ENCODE measurements around the gene SLC26A8. TPM values are rescaled to one million over a fixed set of nuclear protein-coding genes. Genes with fewer than 3 reads are reported as not detected.
"Not testable (repeated sequence)": the region's sequence is repeated elsewhere in the genome, so short reads cannot be mapped to it uniquely, and the experiment has no call there.

Gene SLC26A8
- total RNA-seq, 1 donor from 2014 or later = 1.5 TPM

DNA sequence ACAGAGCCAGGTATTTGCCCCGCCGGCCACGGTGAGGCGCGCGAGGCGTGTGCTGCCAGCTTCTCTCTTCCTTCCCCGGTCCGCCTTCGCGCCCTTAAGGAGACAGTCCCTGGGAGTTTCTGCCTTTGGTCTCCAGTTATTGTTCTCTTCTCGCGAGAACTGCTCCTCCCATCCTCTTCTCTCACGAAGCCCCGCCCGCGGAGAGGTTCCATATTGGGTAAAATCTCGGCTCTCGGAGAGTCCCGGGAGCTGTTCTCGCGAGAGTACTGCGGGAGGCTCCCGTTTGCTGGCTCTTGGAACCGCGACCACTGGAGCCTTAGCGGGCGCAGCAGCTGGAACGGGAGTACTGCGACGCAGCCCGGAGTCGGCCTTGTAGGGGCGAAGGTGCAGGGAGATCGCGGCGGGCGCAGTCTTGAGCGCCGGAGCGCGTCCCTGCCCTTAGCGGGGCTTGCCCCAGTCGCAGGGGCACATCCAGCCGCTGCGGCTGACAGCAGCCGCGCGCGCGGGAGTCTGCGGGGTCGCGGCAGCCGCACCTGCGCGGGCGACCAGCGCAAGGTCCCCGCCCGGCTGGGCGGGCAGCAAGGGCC lies 3.2 kb upstream of the SLC26A8 start, which contains the start of gene MAPK14:
Gene MAPK14, plus strand, starts transcription at position 308 of the 587 bp plus-strand sequence. CDS start 350 bp downstream, outside the sequence.
- ATAC-seq (peak; percentile 98), DNase-seq (ENCODE audit: low spot score) (peak; percentile 100)
- intact Hi-C loops (cut with DNase I) = loop anchor here (5.0 to 10.0 kb wide), 2 partner anchors 70 to 657 kb away; no protein-coding TSS in a partner anchor

DNA sequence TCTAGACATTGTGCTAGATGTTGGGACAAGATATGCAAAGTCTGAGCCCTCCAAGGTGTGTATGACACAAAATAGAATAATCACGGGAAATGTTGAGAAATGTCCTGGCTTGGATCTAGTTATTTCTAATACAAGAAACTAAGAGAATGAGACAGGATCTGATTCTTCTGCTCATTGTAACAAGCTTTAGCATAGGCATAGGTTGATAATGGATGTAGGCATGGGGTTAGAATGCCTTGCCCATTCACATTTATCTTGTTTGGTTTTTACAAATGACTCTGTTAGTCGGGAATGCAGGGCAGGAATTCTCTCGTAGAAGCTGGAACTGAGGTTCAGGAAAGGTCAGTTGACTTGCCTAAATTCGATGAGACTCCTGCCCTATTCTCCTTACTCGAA lies 1.5 kb upstream of the SLC26A8 start:
- DNase-seq (ENCODE audit: low spot score) (no peak), ATAC-seq (no peak)
- intact Hi-C loops (cut with DNase I) = loop anchor here (5.0 to 10.0 kb wide), 2 partner anchors 71 to 659 kb away; no protein-coding TSS in a partner anchor

DNA sequence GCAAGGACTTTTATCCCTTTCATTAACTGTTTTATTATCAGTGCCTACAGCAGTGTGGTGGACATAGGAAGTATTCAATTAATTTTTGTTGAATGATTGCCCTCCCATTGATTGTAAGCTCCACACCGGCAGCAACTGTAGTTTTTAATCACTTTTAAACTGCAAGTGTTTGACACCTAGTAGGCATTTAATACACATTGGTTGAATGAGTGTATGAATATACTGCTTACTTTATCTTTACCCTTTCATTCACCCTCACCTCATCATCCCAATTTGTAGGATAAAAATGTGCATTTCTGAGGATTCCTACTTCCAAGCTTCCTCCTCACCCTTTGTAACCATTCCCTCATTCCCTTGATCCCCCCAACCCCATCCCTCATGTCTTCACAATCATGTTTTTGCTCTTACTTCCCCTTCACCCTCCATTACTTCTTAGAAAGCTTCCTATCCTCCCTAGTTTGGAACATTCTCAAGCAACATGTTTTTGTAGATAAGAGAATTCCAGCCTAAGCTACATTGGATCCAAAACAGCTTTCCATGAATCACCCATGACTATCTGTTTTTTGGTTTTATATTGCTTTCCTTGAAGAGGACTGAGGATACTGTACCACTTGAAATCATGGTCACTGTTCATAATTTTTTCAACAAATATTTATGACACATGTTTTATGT lies 955 bp upstream of the SLC26A8 start:
- intact Hi-C loops (cut with DNase I) = loop anchor here (5.0 to 10.0 kb wide), 2 partner anchors 72 to 659 kb away; no protein-coding TSS in a partner anchor
- ATAC-seq = no peak
- DNase-seq (ENCODE audit: low spot score) = no peak

DNA sequence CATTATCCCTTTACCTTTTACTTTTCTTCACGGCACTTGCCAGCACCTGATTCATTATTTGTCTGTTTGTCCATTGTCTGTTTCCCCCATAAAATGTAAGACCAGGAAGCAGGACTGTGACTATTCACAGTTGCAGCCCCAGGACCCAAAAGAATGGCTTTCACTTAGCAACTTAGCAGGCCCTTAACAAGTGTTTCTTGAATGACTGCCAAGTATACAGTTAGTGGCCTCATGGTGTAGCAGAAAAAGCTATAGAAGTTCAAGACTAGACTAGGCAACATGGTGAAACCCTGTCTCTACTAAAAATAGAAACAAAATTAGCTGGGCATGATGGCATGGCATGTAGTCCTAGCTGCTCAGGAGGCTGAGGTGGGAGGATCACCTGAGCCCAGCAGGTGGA lies 4.3 kb downstream of the SLC26A8 start:
- no peak for DNase-seq (ENCODE audit: low spot score)
- no peak for ATAC-seq
- intact Hi-C loops (cut with DNase I) = loop anchor here (10.0 kb wide), 1 partner anchor 665 kb away; no protein-coding TSS in a partner anchor

DNA sequence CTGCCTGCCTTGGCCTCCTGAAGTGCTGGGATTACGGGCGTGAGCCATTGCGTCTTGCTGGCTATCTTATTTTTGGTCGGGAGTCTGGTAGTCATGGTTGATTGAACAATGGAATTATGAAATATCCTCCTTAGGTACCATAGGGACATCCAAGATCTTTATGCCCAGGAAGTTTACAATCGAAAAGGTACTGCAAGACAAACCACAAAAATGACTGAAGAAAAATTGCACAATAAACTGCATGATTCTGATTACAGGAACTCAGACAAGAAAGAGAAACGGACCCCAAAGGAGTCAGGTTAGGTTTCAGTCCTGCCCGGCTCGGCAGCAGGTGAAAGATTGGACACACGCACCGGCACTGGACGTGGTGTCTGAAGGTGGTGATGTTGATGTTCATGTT lies 5.3 kb downstream of the SLC26A8 start:
- ATAC-seq (no peak), DNase-seq (ENCODE audit: low spot score) (no peak)
- intact Hi-C loops (cut with DNase I) = no loop called here

DNA sequence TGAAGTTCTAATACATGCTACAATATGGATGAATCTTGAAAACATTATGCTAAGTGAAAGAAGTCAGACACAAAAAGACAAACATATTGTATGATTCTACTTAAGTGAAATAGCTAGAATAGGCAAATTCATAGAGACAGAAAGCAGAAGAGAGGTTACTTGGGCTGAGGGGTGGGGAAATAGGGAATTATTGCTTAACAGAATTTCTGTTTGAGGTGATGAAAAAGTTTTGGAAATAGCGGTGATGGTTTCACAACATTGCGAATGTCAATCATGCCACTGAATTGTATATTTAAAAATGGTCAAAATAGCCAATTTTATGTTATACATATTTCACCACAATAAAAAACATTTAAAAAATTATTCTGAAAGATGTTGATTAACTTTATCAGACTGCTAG lies 6.1 kb downstream of the SLC26A8 start:
- ATAC-seq = no peak
- intact Hi-C loops (cut with DNase I) = no loop called here
- no peak for DNase-seq (ENCODE audit: low spot score)

DNA sequence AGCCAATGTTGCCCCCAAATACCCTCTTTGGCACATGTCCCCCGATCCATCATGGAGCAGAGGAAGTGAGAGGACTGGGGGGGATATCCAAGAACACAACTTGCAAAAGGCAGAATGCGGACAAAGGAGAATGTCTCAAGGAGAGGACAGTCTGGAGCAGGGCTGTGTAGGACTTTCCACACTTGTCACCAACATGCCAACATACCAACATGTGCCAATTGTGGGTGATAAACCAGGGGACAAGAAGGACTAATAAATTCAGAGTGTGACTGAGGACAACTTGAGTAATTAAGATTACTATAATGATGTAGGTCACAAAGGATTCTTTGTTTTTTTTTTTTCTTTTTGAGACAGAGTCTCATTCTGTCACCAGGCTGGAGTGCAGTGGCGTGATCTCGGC lies 8.8 kb downstream of the SLC26A8 start:
- ATAC-seq = no peak
- no peak for DNase-seq (ENCODE audit: low spot score)
- intact Hi-C loops (cut with DNase I) = no loop called here

DNA sequence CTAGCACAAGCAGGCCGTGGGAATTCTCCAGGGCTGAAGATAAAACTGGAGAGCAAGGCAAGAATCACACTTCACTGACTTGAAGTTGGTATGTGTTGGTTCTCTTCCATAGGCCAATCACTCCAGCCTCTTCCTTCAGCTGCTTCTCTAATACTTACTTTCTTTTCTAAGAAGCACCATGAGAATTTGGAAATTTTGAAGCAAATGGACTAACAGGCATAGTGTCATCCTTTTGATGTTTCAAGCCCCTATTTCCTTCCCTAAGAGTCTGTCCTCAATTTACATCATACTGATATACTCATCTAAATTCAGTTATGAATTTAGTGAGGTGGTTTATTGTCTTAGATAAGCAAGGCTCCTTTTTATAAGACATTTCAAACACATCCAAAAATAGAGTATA lies 24.0 kb downstream of the SLC26A8 start:
- no peak for DNase-seq (ENCODE audit: low spot score)
- intact Hi-C loops (cut with DNase I) = no loop called here
- ATAC-seq = no peak

DNA sequence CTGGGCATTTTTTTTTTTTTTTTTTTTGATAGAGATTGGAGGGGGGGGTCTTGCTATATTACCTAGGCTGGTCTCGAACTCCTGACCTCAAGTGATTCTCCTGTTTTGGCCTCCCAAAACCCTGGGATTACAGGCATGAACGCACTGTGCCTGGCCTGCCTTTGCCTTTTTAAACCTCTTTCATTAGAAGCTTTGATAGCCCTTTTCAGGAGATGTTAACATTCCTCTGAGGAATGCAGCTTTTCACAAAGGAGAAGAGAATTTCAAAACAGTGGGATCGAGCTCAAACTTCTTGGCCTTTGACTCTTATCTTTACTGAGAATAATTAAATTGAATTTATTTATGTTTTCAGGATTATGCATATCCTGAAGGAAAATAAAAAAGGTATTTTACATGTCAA lies 31.3 kb downstream of the SLC26A8 start:
- intact Hi-C loops (cut with DNase I) = no loop called here
- DNase-seq (ENCODE audit: low spot score) (no peak), ATAC-seq (no peak)

DNA sequence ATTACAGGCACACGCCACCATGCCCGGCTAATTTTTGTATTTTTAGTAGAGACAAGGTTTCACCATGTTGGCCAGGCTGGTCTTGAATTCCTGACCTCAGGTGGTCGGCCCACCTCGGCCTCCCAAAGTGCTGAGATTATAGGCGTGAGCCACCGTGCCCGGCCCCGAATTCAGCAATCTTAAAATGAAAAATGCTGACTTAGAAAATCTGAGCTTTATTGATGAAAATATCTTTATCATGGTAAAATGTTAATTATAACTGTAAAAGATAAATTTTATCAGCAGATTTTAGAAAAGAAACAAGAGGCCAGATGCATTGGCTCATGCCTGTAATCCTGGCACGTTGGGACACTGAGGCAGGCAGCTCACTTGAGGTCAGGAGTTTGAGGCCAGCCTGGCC lies 36.4 kb downstream of the SLC26A8 start:
- intact Hi-C loops (cut with DNase I); ATAC-seq; DNase-seq (ENCODE audit: low spot score): not testable (repeated sequence)

DNA sequence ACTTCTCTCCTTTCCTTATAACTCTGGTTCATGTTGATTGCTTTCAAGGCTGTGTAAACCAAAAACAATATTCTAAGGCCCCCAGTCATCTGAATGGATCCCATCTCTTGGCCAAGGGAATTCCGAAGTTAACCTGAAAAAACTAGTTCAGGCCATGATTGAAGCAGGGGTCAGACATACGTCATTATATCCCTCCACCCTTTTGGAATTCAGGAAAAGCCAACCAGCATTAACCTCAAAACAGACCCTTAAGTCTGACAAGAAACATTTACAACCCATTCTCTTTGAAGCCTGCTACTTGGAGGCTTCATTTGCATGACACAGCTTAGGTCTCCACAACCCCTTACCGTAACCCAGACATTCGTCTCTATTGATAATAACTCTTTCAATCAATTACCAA lies 39.7 kb downstream of the SLC26A8 start:
- intact Hi-C loops (cut with DNase I) = no loop called here
- ATAC-seq = no peak
- no peak for DNase-seq (ENCODE audit: low spot score)

DNA sequence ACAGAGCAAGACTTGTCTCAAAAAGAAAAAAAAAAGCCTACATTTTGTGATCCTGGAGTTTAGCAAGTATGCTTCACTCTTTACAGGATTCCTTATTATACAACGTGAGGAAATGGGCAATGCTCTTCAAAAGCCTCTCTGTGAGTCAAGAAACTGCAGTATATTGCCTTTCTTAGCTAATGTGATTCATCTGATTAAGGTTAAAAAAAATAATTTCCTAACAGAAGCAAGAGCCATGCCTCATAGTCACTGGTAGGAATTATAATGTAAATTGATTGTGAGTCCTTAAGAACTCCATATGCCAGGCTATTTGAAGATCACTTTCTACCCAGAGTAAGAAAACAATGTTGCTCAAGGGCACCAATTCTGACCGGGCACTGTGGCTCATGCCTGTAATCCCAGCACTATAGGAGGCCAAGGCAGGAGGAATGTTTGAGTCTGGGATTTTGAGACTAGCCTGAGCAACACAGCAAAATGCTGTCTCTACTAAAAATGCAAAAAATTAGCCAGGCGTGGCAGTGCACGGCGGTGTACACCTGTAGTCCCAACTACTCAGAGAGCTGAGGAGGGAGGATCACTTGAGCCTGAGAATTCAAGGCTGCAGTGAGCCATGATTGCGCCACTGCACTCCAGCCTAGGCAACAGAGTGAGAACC lies 43.3 kb downstream of the SLC26A8 start:
- ATAC-seq (no peak), DNase-seq (ENCODE audit: low spot score) (no peak)
- intact Hi-C loops (cut with DNase I) = no loop called here

DNA sequence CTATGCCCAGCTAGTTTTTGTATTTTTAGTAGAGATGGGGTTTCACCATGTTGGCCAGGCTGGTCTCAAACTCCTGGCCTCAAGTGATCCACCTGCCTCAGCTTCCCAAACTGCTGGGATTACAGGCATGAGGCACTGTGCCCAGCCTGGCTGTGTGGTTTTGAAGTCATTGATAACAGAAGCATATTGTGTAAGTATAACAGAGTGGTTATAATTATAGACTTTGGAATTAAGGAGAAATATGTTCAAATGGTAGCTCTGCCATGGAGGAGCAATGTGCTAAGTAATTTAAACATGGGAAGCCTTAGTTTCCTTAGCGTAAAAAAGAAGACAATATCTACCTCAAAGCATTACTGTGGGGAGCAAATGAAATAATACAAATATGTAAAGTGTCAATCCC lies 44.3 kb downstream of the SLC26A8 start:
- ATAC-seq; DNase-seq (ENCODE audit: low spot score): not testable (repeated sequence)

DNA sequence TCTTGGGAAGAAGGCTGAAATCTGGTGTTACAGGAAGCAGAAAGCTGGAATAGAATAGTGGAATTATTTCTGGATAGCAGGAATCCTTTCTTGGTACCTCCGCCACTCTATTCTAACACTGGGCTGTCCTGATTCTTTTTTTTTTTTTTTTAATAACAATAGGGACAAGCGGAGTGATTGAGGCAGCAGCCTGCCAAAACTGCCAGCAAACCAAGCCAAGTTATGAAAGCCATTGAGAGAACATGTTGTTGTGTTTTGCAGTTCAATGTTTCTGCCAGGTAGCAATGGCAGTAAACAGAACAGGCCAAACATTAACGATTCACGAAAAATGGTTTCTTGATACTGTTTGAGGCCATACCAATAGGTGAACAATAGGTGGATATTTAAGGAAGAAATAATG lies 47.1 kb downstream of the SLC26A8 start:
- ATAC-seq (no peak), DNase-seq (ENCODE audit: low spot score) (no peak)
- intact Hi-C loops (cut with DNase I) = loop anchor here (2.0 to 5.0 kb wide), 2 partner anchors 51 to 125 kb away; no protein-coding TSS in a partner anchor

More for the DNA sequence above, 44.3 kb downstream of the SLC26A8 start:
- intact Hi-C loops (cut with DNase I) = not testable (repeated sequence)

DNA sequence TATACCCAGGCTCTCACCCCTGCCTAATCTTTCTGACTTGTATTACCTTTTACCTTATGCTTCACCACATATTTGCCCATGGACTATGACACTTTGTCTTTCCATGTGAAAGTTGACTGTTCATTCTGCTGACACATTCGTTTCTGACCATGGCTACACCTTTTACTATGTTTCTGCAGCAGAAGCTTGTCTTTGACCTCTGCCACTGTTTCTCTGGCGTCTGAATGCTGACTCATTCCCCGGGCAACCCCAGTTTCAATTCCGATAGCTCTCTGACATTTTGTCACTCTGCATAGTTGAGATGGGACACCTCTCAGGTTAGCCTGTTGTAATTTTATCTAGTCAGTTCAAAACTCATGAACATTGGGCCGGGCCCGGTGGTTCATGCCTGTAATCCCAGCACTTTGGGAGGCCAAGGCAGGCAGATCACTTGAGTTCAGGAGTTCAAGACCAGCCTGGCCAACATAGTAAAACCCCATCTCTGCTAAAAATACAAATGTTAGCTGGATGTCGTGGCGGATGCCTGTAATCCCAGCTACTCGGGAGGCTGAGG lies 50.7 kb downstream of the SLC26A8 start:
- intact Hi-C loops (cut with DNase I) = no loop called here
- DNase-seq (ENCODE audit: low spot score) (no peak), ATAC-seq (no peak)

DNA sequence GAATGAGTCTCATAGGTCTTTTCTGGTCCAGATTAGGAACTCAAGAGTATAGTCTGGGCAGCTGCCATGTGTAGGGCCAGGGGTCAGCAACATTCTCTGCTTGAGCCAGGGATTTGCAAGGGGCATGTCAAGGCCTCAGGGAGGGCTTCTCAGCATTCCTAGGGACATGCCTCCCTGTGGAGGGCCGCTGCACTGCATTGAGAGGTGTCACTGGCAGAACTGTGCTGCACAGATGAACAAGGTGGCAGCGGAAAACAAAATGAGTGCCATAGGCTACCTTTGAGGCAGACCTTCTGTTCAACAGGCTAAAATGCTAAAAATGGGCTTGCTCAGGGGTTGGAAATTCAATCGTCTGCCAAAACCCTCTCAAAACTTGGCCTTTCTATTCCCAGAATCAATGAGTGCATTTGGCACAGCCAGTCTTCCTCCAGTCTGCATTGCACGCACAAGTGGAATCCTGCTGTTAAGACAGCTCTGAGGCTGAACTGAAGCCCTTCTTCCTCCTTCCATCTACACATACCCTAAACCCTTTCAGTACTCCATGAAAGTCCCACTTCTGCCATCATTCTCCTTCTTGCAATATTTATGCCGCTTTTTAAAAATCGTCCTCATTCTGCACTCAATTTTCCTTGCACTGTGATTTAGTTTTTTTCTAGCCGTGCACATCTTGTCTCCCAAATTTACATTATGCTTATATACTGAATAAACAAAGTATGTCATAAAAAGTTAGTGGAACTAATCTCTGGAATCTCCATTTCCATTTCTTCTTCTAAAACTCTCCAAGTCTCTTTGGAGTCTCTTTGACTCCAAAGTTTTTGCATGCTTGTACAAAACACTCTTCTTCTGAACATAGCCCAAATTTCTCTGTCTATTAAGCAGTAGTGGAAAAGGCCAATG lies 51.7 kb downstream of the SLC26A8 start:
- ATAC-seq (peak; percentile 77), DNase-seq (ENCODE audit: low spot score) (no peak)
- intact Hi-C loops (cut with DNase I) = no loop called here

DNA sequence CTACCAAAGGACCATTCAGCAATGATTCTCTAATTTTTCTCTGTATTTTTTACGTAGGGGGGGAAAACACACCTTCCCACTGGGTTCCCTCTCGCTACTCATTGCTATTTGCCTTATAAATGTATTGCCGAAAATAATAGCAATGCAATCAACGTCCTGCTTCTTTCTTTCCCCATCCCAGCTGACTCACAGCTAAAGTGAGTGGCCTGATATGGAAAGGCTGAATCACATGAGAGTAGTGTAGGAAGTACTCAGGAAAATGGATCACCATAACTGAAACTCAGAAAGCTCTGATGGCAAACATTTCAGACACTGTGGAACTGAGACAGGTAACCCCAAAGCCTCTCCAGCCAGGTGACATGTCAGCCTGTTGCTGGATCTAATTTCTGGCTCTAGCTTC lies 54.3 kb downstream of the SLC26A8 start:
- ATAC-seq (no peak), DNase-seq (ENCODE audit: low spot score) (no peak)
- intact Hi-C loops (cut with DNase I) = no loop called here

DNA sequence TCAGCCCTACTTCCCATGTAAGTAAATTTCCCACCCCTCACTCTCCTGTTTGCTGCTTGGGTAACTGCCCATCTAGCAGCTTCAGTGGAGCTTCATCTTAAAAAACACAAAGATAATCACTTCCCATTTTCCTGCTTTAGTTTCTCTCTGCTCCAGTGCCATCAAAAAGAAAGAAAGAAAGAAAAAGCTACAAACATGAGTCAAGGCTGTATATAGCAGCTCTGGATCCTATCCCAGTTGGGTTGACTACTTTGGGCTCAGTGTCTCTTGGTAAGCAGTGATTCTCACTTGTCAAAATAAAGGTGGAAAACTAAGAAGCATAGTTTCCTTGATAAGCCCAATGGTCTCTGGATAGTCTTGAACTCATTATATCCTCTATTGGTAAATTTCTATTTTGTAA lies 54.8 kb downstream of the SLC26A8 start:
- DNase-seq (ENCODE audit: low spot score) = no peak
- no peak for ATAC-seq
- intact Hi-C loops (cut with DNase I) = no loop called here

DNA sequence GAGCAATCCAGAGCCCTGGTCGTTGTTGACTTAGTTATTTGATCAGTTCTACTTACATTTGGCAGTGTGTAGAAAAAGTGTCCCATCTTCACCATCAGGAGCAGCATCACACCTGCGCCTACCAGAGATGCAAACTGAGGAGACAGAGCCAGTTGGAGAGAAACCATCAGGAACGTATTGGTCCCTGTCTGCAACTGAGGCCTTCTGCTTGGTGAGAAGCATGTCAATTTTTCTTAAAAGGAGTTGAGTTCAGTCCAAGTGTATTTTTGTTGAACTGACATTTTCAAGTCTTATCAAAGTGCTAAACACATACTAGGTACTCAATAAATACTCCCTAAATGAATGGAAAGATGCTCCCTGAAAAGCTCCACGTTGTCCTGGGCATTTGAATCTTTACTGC lies 55.6 kb downstream of the SLC26A8 start:
- ATAC-seq (no peak), DNase-seq (ENCODE audit: low spot score) (no peak)
- intact Hi-C loops (cut with DNase I) = no loop called here

Measured in sciatic nerve (tissue), 2 donors.